NB4 (cell line): ENCODE measurements around the gene ZNF578.
"Not testable (repeated sequence)": the region's sequence is repeated elsewhere in the genome, so short reads cannot be mapped to it uniquely, and the experiment has no call there.

ENCODE experiments used
- DNase-seq: peaks from one replicate; pipeline ENCODE4 v3.0.0; 2010; ENCODE audit warnings: low read depth
- H3K4me3 ChIP-seq: one replicate; pipeline ENCODE4 v1.5.1; 2011; ENCODE audit warnings: mild to moderate bottlenecking, low read depth, low read length, moderate library complexity
- CTCF ChIP-seq: IDR thresholded peaks from one replicate; pipeline ENCODE4 v1.5.1; 2012; ENCODE audit warnings: low read depth, low read length
- MAX ChIP-seq: IDR thresholded peaks from 2 replicates; pipeline ENCODE4 v1.6.1; 2011; ENCODE audit warnings: low read depth, low read length
- MYC ChIP-seq: IDR thresholded peaks from 2 replicates; pipeline ENCODE4 v1.6.1; 2011; ENCODE audit warnings: low read depth, low read length
- POLR2A ChIP-seq: IDR thresholded peaks from 2 replicates; pipeline ENCODE4 v1.6.1; 2011; ENCODE audit warnings: mild to moderate bottlenecking; ENCODE audit not compliant: insufficient read length; ENCODE audit errors: extremely low read depth

The ZNF578 gene

GRCh38 chr19:52516191-52516590 is 62.8 kb downstream of the ZNF578 start:
- no peak for DNase-seq
- TF ChIP-seq POLR2A (no peak), MYC (no peak), CTCF (no peak), MAX (no peak)
- H3K4me3 ChIP-seq: no peak overlapping the region

- H3K4me3 ChIP-seq: no peak overlapping the region
- TF ChIP-seq MAX: no peak
- no peak for TF ChIP-seq MYC
- TF ChIP-seq CTCF: no peak
- no peak for TF ChIP-seq POLR2A
- DNase-seq: no peak
Observed at GRCh38 chr19:52518646-52519045, 65.3 kb downstream of the ZNF578 start.

- not testable (repeated sequence) for H3K4me3 ChIP-seq, DNase-seq
Observed at GRCh38 chr19:52519175-52519574, 65.8 kb downstream of the ZNF578 start.

- no peak for DNase-seq
- no peak overlapping the region for H3K4me3 ChIP-seq
Observed at GRCh38 chr19:52520013-52520412, 66.7 kb downstream of the ZNF578 start.

GRCh38 chr19:52522551-52522950 is 69.2 kb downstream of the ZNF578 start:
- DNase-seq: no peak
- no peak overlapping the region for H3K4me3 ChIP-seq
- TF ChIP-seq POLR2A: no peak
- no peak for TF ChIP-seq MAX
- no peak for TF ChIP-seq MYC
- TF ChIP-seq CTCF: no peak

More at GRCh38 chr19:52520013-52520412, 66.7 kb downstream of the ZNF578 start:
- TF ChIP-seq POLR2A: no peak
- TF ChIP-seq MYC: no peak
- no peak for TF ChIP-seq CTCF
- no peak for TF ChIP-seq MAX

GRCh38 chr19:52524086-52524485 is 70.7 kb downstream of the ZNF578 start:
- TF ChIP-seq MAX (no peak), POLR2A (no peak), MYC (no peak), CTCF (no peak)
- no peak for DNase-seq
- H3K4me3 ChIP-seq: no peak overlapping the region
